Gastroesophageal sphincter (tissue), 4 donors: ENCODE results near the gene WNK2. TPM values are rescaled to one million over a fixed set of nuclear protein-coding genes. Genes with fewer than 3 reads are reported as not detected.

Experiments
- ATAC-seq: fragments of 150-250 bp; one replicate; pipeline ENCODE4 v1.9.1; 2016; ENCODE audit warnings: mild to moderate bottlenecking, moderate library complexity
- H3K27ac ChIP-seq, 4 donors: fragments of 200-600 bp; sonication (generic) in 3 of 4; 1 replicate in 3 of 4; 2 replicates in 1 of 4; pipeline ENCODE4 v1.5.1; 2016 to 2019
- H3K27me3 ChIP-seq: fragments of 200-600 bp; sonication (generic); one replicate; pipeline ENCODE4 v1.5.1; 2019
- H3K36me3 ChIP-seq, 2 donors: fragments of 200-600 bp; sonication (generic); one replicate each; pipeline ENCODE4 v1.5.1; 2019; ENCODE audit warnings: control low read depth in 1 of 2
- H3K4me1 ChIP-seq, 3 donors: fragments of 200-600 bp; sonication (generic); 1 replicate in 2 of 3; 2 replicates in 1 of 3; pipeline ENCODE4 v1.5.1; 2016 to 2019; ENCODE audit warnings: control low read depth in 2 of 3
- H3K4me3 ChIP-seq, 2 donors: fragments of 200-600 bp; sonication (generic); one replicate each; pipeline ENCODE4 v1.5.1; 2019; ENCODE audit warnings: mild to moderate bottlenecking in 1 of 2, moderate library complexity in 1 of 2
- H3K9me3 ChIP-seq, 3 donors: fragments of 200-600 bp; sonication (generic); one replicate each; pipeline ENCODE4 v1.5.1; 2017 to 2019; ENCODE audit warnings: control low read depth in 2 of 3
- EP300 ChIP-seq: sonication (generic); formaldehyde crosslinking; IDR thresholded peaks from one replicate; pipeline ENCODE4 v1.6.1; 2017; ENCODE audit warnings: antibody characterized with exemption, mild to moderate bottlenecking
- POLR2A ChIP-seq, 2 donors: fragments of 450-650 bp; IDR thresholded peaks; one replicate each; pipeline ENCODE4 v1.6.1; 2017; ENCODE audit warnings: antibody characterized with exemption in 2 of 2, mild to moderate bottlenecking in 2 of 2, moderate library complexity in 1 of 2
- POLR2AphosphoS5 ChIP-seq: sonication (generic); formaldehyde crosslinking; IDR thresholded peaks from one replicate; pipeline ENCODE4 v1.6.1; 2017; ENCODE audit warnings: antibody characterized with exemption
- WGBS, 2 donors: methylation state at CpG; one replicate each; pipeline ENCODE4 v1.1.5; 2018; ENCODE audit warnings: low coverage in 1 of 2; 5-methylcytosine and 5-hydroxymethylcytosine counted together
- total RNA-seq, 4 donors: library from RNA; depleted of rRNA; stranded (reverse); fragments of >200 nt; gene quantifications; one replicate each; pipeline ENCODE4 v1.1.0, GENCODE V29; 2016
- TF ChIP-seq, protein P1 (sequence below), 4 experiments: fragments of 200-600 bp in 2 of 4; fragments of 450-650 bp in 2 of 4; sonication (generic) in 1 of 4; IDR thresholded peaks; one replicate each; pipeline ENCODE4 v1.5.1; 2017 to 2019; ENCODE audit warnings: antibody characterized with exemption in 4 of 4, mild to moderate bottlenecking in 2 of 4, moderate library complexity in 2 of 4

WNK2 gene
- total RNA-seq, 4 donors from 2014 or later: 26.8 to 104 (median 48.6) TPM

DNA sequence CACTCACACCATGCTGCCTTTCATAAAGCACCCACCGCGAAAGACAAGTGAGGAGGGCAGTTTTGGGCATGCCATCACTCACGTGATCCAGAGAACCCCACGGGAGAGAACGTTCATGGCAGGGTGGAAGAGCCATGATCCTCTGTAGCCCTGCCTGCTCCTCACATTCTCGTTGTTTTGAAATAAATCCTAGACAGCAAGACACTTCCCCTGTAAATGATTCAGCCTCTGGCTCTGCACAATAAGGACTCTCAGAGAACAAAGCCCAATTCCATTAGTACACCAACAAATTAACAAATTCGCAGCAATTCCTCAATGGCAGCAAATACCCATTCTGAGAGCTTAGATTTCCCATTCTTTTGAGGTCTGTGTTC is 71.5 kb downstream of the WNK2 start:
- H3K36me3 ChIP-seq: peaks cover 0 to 68% of the 10 kb centered on the region in 2 donors
- WGBS, 2 donors: 73 to 89% methylated on average over 5 to 7 of the region's 7 CpGs

DNA sequence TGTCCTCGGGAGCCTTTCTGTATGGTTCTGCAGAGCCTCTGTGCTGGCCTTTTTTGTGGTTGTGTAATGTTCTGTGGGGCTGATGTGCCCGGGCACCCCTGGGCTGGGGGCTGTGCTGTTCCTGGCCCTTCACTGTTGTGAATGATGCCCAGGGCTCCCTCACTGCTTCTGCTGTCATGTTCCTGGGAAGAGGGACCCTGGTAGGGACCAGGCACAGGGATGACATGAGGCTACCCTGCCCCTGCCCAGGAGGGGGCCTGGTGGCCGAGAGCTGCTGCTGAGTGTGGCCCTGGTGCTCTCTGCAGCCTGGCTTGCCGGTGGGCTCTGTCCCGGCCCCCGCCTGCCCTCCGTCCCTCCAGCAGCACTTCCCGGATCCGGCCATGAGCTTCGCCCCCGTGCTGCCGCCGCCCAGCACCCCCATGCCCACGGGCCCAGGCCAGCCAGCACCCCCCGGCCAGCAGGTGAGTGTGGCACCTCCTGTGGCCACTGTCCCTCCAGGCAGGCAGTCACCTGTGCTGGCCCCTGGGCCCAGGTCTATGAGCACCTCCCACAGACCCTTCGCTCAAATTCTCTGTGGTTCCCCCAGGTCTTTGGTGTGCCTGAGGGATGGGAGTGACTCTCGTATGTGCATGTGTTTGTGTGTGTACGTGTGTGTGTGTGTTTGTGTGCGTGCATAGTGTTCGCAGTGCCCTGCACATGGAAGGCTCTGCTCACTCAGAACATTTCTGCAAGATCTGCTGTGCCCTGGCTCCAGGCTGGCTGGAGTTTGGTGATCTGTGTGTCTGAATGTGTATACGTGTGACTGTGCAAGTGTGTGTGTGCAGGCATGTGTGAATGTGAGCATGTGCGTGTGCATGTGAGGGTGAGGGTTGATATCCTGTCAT is 72.3 kb downstream of the WNK2 start:
- ATAC-seq: no peak
- no peak overlapping the region for H3K27ac ChIP-seq
- TF ChIP-seq, protein P1, sequence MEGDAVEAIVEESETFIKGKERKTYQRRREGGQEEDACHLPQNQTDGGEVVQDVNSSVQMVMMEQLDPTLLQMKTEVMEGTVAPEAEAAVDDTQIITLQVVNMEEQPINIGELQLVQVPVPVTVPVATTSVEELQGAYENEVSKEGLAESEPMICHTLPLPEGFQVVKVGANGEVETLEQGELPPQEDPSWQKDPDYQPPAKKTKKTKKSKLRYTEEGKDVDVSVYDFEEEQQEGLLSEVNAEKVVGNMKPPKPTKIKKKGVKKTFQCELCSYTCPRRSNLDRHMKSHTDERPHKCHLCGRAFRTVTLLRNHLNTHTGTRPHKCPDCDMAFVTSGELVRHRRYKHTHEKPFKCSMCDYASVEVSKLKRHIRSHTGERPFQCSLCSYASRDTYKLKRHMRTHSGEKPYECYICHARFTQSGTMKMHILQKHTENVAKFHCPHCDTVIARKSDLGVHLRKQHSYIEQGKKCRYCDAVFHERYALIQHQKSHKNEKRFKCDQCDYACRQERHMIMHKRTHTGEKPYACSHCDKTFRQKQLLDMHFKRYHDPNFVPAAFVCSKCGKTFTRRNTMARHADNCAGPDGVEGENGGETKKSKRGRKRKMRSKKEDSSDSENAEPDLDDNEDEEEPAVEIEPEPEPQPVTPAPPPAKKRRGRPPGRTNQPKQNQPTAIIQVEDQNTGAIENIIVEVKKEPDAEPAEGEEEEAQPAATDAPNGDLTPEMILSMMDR (IDR thresholded peaks at IDR 0.05): no peak
- WGBS, 2 donors: 88 to 91% methylated on average over 5 to 7 of the region's 22 CpGs
- no peaks in the 10 kb centered on the region for H3K27me3 ChIP-seq
- H3K9me3 ChIP-seq: no peaks in the 10 kb centered on the region
- H3K4me1 ChIP-seq: no peaks in the 10 kb centered on the region
- H3K4me3 ChIP-seq: no peak overlapping the region
- H3K36me3 ChIP-seq: peaks cover 0 to 69% of the 10 kb centered on the region in 2 donors

More for the DNA sequence above, 71.5 kb downstream of the WNK2 start:
- Histone ChIP-seq H3K9me3 (no peaks in the 10 kb centered on the region), H3K27ac (no peak overlapping the region), H3K27me3 (no peaks in the 10 kb centered on the region), H3K4me1 (no peaks in the 10 kb centered on the region), H3K4me3 (no peak overlapping the region)
- no peak for TF ChIP-seq EP300
- ATAC-seq: no peak

DNA sequence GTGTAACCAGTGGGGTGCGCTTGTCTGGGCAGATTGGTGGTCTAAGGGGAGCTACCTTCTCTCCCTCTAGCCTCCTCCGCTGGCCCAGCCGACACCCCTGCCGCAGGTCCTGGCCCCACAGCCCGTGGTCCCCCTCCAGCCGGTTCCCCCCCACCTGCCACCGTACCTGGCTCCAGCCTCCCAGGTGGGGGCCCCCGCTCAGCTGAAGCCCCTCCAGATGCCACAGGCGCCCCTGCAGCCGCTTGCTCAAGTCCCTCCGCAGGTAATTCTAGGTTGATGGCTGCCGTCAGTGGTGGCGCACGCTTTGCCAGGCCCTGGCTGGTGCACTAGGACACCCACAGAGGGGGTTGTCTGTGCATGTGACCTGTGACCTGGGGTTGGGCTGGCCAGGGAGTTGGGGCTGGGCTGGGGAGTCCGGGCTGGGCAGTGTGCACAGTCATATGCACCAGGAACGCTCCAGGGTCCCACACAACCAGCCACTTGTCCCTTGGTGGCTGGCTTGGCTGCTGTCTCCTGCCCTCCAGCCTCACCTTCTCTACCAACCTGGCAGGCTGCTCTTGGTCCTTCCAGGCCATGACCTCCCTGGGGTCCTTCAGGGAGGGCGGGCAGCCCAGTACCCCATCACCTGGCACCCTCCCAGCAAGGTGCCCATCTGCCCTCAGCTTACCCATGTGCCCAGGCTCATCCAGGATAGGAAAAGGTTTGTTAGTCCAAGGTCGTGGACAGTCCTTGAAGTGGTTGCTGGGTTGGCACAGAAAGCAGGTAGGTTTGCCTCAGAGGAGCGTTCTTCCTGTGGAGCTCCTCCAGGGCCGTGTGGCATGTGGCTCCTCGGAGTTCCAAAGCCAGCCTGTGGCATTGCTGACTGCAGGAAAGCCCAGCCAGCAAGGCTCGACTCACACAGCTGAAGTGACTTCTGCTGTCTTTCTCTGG is 73.2 kb downstream of the WNK2 start:
- Histone ChIP-seq H3K4me1 (no peaks in the 10 kb centered on the region), H3K36me3 (peaks cover 0 to 74% of the 10 kb centered on the region in 2 donors), H3K9me3 (no peaks in the 10 kb centered on the region), H3K27ac (no peak overlapping the region), H3K4me3 (no peak overlapping the region), H3K27me3 (no peaks in the 10 kb centered on the region)
- TF ChIP-seq, protein P1 (IDR thresholded peaks at IDR 0.05): no peak
- TF ChIP-seq EP300: no peak
- no peak for TF ChIP-seq POLR2AphosphoS5
- TF ChIP-seq POLR2A (IDR thresholded peaks at IDR 0.05): no peak
- no CpG with 5 or more reads among the region's 22 CpGs for WGBS, 2 donors
- ATAC-seq: no peak

DNA sequence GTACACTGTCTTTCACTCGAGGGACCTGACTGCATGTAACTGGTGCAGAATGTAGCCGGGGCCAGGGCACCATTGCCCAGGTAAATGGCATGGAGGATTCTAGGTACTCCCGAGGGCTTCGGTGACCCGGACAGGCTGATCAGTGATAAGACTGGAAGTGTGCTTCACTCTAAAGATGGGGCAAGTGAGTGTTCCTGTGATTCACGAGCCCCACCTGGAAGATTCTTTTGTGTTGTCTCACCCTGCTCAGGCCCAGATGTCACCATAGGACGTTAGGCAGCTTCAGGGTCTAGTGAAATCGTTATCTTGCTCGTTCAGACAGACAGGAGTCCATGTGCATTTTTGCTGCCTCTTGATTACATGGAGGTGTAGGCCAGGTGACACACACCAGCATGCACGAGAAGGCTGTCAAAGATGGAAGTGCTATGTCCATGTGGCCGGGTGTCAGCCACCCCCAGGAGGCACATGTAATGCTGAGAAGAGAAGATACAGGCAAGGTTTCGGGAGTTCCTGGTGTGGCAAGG is 73.9 kb downstream of the WNK2 start:
- no peaks in the 10 kb centered on the region for H3K27me3 ChIP-seq
- WGBS, 2 donors: 76% methylated on average over 7 of the region's 12 CpGs; no CpG with 5 or more reads in 1 of the 2 donors
- ATAC-seq: no peak
- H3K4me3 ChIP-seq: no peak overlapping the region
- no peak overlapping the region for H3K27ac ChIP-seq
- no peaks in the 10 kb centered on the region for H3K4me1 ChIP-seq
- no peaks in the 10 kb centered on the region for H3K9me3 ChIP-seq
- TF ChIP-seq POLR2A (IDR thresholded peaks at IDR 0.05): no peak
- no peak for TF ChIP-seq POLR2AphosphoS5
- TF ChIP-seq, protein P1 (IDR thresholded peaks at IDR 0.05): no peak
- no peak for TF ChIP-seq EP300
- peaks cover 0 to 79% of the 10 kb centered on the region in 2 donors for H3K36me3 ChIP-seq

DNA sequence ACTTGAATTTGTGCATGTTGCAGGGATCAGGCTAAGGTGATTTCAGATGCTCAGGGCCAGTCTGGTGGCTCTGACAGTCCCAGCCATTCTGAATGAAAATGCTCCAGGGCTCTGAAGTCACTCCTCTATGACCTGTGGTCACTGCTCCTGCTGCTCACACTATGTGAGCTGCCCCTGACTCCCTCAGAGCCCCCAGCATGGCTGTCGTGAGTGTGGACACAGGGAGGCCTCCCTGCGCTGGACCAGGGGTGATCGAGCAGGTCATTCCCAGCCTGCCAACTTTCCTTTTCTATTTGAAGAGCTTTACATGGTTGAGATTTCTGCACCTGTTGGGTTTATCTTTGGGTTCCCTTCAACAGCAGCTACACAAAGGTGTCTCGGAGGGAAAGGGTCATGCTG is 74.5 kb downstream of the WNK2 start:
- 100% methylated on average over 1 of the region's 4 CpGs; no CpG with 5 or more reads in 1 of the 2 donors for WGBS, 2 donors
- no peaks in the 10 kb centered on the region for H3K27me3 ChIP-seq
- ATAC-seq: no peak

More for the DNA sequence above, 74.5 kb downstream of the WNK2 start:
- Histone ChIP-seq H3K27ac (no peak overlapping the region), H3K36me3 (peaks cover 0 to 79% of the 10 kb centered on the region in 2 donors), H3K9me3 (no peaks in the 10 kb centered on the region), H3K4me1 (no peaks in the 10 kb centered on the region), H3K4me3 (no peak overlapping the region)
- TF ChIP-seq, protein P1 (IDR thresholded peaks at IDR 0.05): no peak
- no peak for TF ChIP-seq EP300
- no peak for TF ChIP-seq POLR2AphosphoS5
- no peak for TF ChIP-seq POLR2A (IDR thresholded peaks at IDR 0.05)
